Measurements from ENCODE around the gene KIAA1755.
"Not testable (repeated sequence)": the region's sequence is repeated elsewhere in the genome, so short reads cannot be mapped to it uniquely, and the experiment has no call there.

KIAA1755 gene

GRCh38 chr20:38262931-38263330 is 2.4 kb upstream of the KIAA1755 start:
- DNase-seq, result no peak

GRCh38 chr20:38261054-38261390 is 487 bp upstream of the KIAA1755 start:
- DNase-seq, result no peak

- DNase-seq, result no peak
These were observed 534 bp downstream of the KIAA1755 start for GRCh38 chr20:38260025-38260377.

- no peak for DNase-seq
These were observed 1.9 kb downstream of the KIAA1755 start for GRCh38 chr20:38258545-38259215.

GRCh38 chr20:38256966-38257365 is 3.6 kb downstream of the KIAA1755 start:
- no peak for DNase-seq

GRCh38 chr20:38256021-38256420 is 4.5 kb downstream of the KIAA1755 start:
- no peak for DNase-seq

GRCh38 chr20:38255393-38255792 is 5.1 kb downstream of the KIAA1755 start:
- DNase-seq, result no peak

- DNase-seq, result not testable (repeated sequence)
These were observed 5.9 kb downstream of the KIAA1755 start for GRCh38 chr20:38254621-38255020.

- DNase-seq, result no peak
These were observed 7.0 kb downstream of the KIAA1755 start for GRCh38 chr20:38253571-38253970.

GRCh38 chr20:38252292-38253288 is 7.9 kb downstream of the KIAA1755 start:
- DNase-seq, result no peak

- DNase-seq, result not testable (repeated sequence)
These were observed 9.1 kb downstream of the KIAA1755 start for GRCh38 chr20:38251441-38251840.

GRCh38 chr20:38250609-38251008 is 9.9 kb downstream of the KIAA1755 start:
- DNase-seq, result no peak

- DNase-seq, result no peak
These were observed 10.8 kb downstream of the KIAA1755 start for GRCh38 chr20:38249536-38250310.

GRCh38 chr20:38248133-38248532 is 12.4 kb downstream of the KIAA1755 start:
- DNase-seq, result no peak

GRCh38 chr20:38247725-38248124 is 12.8 kb downstream of the KIAA1755 start:
- not testable (repeated sequence) for DNase-seq

GRCh38 chr20:38247166-38247509 is 13.4 kb downstream of the KIAA1755 start:
- DNase-seq, result no peak

GRCh38 chr20:38246357-38247165 is 14.0 kb downstream of the KIAA1755 start:
- DNase-seq, result no peak

GRCh38 chr20:38245753-38246152 is 14.8 kb downstream of the KIAA1755 start:
- no peak for DNase-seq

- DNase-seq, result no peak
These were observed 16.9 kb downstream of the KIAA1755 start for GRCh38 chr20:38243709-38244020.

GRCh38 chr20:38242848-38243708 is 17.5 kb downstream of the KIAA1755 start:
- DNase-seq, result no peak

- DNase-seq, result no peak
These were observed 19.3 kb downstream of the KIAA1755 start for GRCh38 chr20:38241201-38241600.

- no peak for DNase-seq
These were observed 21.1 kb downstream of the KIAA1755 start for GRCh38 chr20:38239441-38239840.

All from NCI-H2081 treated with DMSO at 0.1 percent for 48 hours (cell line).